GM21423 (cell line): ENCODE data around the gene RAPGEF5.
A peak's percentile ranks its signal among the peaks of the same experiment; 100 is the strongest.

Experiments used
- ATAC-seq: cut with Tn5 transposase; IDR thresholded peaks from one replicate; pipeline ENCODE4 v1.9.1; 2021; ENCODE audit warnings: mild to moderate bottlenecking, moderate library complexity; ENCODE audit not compliant: unreplicated experiment

RAPGEF5 gene

DNA sequence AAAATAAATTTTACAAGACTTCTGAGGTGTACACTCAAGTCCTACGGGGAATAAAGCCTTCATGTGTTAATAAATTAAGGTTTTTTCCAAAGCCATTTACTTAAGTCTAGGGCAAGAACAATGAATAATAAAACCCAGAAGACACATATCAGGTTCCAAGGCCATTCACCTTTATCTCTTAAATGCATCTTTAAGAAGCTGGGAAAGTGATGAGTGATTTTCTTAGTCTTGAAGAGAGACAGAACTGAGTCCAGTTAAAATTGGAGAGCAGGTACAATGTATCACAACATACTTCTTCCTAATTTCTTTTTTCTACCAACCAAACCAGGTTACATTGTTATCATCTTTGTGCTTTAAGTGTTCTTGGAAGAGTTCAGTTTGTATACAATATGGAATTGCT lies 189.5 kb downstream of the RAPGEF5 start:
- ATAC-seq = no peak

DNA sequence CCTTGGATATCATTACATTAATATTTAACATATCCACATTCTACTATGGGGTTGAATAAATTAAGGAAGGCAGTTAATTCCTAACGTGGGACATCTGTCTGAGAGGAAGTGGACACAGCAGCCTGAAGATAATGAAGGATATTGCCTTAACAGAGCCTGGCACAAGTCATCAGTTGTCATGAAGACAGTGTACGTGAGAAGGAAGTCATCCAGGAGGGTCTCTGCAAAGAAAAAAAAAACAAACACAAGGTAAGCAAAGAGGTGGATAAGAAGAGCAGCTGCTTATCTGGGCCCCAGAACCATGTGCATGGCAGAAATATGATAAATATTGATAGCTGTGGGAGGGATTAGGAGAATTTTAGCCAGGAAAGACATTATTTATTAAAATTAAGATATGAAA lies 190.0 kb downstream of the RAPGEF5 start:
- ATAC-seq = no peak

DNA sequence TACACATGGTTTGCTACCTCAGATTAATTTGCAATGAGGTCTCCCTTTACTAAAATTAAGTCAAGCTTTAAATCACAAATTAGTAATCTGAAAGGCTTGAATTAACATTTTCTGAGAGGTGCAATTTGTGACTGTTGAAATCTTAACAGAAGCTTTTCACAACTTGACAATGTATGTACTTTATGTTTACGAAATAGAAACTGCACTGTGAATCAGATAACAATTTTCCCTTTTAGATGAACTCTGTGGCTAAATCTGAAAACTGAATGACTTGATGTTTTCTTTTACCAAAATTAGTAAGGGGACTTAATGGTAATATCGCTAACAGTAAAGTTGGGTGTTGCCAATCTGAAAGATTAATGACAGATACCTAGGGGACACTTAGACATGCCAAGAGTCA lies 197.6 kb downstream of the RAPGEF5 start:
- ATAC-seq = no peak

DNA sequence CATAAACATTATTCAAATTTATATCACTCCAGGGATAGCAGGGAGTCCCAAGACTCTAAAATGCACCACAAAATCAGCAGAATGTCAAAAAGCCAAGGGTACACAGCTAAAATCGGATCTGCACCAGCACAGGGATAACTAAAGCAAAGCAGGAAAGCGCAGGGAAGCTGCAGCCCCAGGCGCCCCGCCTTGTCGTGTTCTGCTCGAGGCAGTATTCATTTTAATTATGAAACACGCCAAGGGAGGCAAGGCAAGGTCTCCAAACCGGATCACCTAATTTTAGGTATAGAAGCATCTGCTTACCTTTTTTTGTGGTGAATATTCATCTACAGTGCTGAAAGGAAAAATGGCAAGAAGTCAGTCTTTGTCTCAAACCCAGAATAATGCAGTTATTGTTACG lies 199.4 kb downstream of the RAPGEF5 start:
- ATAC-seq = no peak

DNA sequence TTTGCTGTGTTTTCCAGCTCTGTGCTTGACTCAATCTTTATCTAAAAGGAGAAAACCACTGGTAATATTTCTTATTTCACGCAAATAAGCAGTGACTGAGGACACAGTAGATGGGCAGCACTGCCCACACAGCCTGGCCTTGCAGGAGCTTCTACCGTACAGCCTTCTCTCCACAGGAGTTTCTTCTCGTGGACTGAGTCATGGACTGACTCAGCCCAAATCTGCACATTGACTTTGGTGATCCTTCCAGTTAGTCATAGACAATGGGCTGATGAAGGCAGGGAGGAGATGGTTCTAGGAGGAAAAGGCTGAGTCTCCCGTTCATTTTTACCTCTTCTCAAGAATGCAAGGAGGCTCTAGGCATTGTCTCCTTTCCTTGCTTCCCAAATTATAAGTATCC lies 200.7 kb downstream of the RAPGEF5 start:
- ATAC-seq = no peak

DNA sequence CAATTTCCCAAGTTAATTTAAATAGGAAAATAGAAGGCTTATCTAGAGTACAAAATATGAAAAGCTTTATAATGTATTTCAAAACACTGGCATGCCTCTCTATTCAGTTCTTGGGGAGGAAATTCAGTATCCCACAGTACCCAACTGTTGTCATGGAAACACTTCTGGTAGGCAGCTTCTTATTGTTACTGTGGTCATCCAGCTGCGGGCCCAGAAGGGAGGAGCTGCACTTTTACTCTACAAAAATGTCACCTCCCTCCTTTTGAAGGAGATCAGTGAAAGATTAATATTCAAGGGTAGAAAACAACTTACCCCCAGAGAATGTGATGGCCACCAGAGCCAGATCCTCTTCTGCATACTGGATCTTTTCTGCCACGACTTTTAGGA lies 202.8 kb downstream of the RAPGEF5 start:
- ATAC-seq = no peak

DNA sequence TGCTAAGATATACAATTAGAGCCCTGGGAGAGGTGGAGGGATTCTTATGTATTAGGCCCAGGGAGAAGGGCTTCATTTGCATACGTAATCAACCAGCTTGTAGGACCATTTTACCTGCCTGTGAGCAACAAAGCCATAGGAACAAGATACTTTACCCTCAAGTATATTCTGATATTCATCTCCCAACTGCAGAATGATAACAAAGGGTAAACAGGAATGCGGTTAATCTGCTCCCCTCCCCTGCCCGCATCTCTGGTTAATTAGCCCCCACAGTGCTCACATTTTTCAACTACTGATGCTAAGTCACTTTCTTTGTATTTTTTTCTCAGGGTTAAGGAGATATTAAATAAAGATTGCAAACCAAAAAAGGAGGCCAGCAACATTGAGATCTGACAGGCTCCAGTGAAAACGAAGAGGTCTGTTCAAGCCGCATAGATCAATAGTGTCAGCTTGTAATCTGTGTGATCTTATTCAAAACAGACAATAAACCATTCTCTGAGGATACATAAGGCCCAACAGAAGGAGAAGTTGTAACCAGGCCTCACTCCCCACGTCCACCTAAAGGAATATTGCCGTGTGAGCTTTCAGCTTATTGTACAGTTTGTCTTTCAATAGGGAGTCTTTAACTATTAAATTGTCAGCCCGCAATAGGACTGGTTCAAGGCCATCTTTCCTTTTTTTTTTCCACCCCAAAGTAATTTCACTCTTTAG lies 203.4 kb downstream of the RAPGEF5 start:
- no peak for ATAC-seq

DNA sequence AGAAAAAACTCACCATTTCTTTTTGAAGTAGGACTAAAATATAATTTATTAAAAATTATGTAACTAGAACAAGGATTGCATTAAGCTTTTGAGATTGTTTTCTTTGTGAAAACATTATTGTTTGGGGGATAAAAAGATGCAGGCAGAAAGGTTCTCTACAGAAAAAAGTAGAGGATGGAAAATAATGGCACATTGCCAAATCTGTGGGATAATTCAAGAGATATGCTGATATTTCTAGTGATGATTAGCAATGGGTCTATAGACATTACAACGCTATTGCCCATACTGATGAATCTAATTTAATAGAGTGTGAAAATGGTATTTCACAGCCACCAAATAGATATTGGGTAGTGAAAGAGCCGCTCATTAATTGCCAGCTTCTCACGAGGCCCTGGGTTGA lies 204.3 kb downstream of the RAPGEF5 start:
- ATAC-seq = no peak

DNA sequence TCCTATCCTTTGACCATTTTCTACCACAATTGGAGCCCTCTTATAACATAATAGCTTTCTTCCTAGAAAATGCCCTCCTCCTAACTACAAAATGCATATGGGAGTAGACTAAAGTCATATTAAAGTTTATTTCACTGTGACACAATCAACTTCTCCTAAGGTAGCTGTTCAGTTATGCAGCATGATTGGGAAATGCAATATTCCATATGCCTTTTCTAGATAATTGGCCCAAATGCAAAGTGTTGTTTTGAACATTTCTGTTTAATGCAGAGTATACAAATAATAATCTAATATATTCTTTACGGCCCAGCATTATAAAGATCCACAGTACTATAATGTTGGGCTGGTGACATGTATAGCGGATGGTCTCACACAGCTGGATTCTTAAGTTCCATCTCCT lies 205.1 kb downstream of the RAPGEF5 start:
- no peak for ATAC-seq

DNA sequence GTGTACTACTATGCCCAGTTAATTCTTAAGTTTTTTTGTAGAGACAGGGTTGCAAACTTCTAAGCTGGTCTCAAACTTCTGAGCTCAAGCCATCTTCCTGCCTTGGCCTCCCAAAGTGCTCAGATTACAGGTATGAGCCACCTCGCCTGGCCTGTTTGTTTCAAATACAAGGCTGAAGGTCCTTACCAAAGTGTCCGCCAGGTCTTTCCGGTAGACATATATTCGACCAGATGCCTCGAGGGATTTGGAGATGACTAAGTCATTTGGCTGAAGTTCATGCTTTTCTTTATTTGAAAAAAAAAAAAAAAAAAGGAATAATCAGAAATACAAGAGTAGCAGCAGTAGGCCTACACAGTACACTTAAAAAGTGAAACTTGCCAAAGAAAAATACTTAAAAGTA lies 206.7 kb downstream of the RAPGEF5 start:
- no peak for ATAC-seq

DNA sequence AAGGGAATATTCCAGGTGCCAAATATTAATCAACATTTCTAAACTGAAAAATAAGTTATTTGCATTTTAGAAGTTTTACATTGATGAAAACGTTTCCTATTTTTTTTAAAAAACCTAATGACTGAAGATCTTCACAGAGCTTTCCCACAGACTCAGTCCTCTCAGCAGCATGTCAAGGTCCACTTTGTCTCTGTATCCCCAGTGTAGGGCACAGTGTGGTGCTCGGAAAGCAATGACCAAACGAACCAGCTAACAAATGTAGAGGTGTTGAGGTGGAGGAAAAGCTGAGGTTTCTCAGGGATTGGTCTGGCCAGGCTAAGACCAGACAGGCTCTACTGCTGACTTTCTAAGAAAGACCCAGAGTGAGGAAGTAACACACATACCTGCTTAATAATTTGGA lies 209.1 kb downstream of the RAPGEF5 start:
- no peak for ATAC-seq

DNA sequence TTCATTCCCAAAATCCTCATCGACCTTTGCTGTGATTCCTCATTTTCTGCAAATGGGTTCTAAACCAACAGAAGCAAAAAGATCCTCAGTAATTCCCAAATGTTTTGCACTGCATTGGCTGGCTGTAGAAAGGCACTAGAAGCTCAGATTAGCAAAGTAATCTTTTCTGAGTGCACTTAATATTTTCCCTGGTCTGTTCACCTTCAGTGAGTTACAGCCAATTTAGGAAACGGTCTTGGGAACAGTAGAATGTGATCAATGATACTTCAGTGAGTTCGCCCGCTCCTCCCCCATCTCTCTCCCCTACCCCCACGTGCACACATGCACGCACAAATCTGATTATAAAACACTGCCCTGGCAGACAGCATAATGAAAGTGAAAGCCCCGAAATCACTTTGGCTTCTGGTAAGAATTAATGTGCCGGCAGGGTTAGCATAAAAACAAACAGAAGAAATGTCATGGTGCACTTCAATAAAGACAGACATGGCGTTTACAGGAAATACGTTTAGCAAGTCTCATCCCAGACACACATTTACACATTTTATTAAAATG lies 209.9 kb downstream of the RAPGEF5 start:
- ATAC-seq = peak; percentile 60

DNA sequence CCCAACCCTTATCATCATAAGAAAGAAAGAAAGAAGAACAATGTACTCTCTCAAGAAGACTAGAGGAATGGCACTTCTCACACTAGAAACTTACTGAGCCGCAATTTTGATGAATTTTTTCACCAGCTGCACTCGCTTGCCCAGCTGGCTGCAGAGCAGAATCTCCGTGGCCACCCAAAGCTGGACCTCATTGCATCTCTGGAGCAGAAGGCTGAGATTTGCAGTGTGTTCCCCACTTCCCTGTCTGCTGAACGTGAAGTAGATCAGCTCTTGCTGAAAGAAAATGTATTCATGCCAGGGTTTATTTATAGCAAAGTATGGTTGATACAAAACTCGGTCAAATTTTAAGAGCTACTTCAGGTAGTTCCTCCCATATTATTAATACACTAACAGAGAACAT lies 212.0 kb downstream of the RAPGEF5 start:
- ATAC-seq = no peak

DNA sequence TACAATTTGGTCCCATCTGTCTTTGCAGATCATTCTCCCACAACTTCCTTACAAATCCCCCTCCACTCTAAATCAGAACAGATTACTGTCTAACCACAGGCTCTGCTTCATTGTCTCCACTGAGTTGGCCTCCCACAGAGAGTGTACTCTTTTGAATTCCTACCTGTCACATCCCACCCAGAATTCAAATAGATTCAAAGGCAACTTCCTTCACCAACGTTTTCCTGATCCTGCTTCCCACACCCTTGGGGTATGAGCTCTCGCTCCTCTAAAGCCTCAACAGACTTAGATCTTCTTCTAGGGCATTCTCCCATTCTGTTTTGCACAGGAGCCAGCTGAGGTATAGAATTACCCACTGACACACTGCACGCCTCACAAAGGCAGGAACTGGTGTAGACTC lies 213.5 kb downstream of the RAPGEF5 start:
- no peak for ATAC-seq

DNA sequence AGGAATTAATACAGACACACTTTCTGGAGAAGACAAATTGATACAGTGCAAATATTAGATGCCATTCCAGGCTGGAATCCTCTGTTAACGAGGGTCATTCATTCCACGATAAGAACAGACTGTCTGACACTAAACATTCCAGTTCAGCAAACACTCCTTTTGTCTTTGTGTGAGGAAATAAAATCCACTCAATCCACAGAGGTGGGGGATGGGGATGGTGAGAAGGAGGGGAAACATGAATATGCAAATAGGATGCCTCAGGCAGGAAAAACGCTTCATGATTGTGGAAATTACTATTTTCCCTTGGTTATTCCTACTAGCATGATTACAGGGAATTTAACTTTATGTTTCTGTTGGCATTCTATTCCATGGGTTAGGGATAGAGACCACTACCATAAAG lies 214.4 kb downstream of the RAPGEF5 start:
- no peak for ATAC-seq

DNA sequence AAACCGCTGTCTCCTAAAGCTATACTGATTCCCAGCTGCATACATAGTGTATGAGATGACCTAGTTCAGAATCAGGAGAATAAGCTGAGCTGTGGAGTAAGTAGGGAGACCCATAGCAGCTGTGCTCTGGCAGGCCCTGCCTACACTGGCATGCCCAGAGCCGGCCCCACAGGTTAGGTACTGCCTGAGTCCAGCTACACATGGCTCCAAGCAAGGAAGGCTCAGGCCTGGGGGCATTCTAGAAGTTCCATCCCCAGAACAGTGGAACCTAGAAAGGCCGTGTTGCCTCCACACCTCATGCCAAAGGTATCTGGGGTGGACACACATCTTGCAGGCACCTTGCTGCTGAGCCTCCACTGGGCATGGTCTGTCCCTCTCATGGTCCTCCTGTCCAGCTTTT lies 215.6 kb downstream of the RAPGEF5 start:
- ATAC-seq = no peak

DNA sequence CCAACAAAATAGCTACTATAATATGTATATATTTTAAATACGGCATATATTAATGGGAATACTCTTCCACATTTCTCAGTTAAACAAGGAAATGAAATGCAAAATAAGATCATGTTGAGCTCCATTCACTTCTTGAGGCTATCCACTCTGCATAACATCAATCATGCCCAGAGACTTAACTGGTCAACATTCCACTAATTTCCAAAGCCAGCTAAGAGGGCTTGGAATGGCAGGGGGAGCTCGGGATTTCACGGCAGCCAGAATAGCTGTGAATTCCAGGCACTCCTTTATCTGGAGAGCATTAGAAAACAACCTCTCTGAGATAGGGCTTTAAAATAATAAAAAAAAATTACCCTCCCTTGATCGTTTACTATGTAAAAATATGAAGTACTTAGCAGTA lies 216.4 kb downstream of the RAPGEF5 start:
- no peak for ATAC-seq

DNA sequence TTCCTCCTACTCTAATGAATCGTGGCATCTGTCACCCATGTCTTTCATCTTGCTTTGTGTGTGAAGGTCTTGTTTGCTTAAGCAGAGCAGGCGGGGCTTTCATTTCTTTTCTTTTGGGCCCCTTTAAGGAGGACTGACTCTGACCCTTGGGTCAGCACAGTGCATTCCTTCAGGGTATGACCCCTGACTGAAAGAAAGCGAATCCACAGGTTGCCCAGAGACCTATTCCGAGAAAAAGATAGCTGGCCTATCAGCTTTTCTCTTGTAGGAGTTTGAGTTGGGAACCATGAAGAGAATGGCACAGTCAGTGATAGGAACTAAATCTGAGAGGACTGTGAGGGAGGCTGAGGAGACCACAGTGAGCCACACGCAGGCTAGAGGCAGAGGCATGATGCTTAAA lies 218.1 kb downstream of the RAPGEF5 start:
- no peak for ATAC-seq

DNA sequence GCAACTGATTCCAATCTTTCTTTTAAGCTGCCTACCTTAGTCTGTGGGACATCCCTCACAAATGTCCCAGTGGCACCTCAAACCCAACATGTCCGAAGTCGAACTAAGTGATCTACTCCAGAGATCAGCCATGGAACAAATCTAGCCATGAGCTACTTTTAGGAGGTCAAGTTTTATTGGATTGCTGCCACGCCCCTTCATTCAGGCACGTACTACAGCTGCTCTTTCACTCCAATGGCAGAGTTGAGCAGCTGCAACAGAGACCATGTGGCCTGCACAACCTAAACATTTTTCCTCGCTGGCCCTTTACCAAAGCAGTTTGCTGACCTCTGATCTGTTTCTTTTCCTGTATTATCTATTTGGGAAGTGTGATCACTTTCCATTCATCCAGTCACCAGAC lies 218.8 kb downstream of the RAPGEF5 start:
- ATAC-seq = no peak

DNA sequence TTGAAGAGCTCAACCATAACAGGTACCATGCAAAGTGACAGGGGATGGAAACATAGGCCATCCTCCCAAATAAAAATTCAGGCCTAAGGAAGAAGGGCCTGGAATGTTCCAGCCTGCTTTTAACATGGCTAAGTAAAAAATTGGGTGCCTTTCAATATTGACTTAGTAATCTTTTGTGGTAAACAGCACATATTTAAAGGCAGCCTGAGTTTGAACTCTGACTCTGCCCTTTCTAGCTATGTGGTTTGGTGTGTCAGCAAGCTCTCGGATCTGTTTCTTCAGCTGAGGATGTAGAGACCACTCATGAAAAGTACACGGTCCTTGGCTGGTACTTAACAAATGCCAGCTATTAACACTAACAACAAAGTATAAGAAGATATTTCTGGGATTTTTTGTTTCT lies 219.5 kb downstream of the RAPGEF5 start:
- ATAC-seq = no peak

DNA sequence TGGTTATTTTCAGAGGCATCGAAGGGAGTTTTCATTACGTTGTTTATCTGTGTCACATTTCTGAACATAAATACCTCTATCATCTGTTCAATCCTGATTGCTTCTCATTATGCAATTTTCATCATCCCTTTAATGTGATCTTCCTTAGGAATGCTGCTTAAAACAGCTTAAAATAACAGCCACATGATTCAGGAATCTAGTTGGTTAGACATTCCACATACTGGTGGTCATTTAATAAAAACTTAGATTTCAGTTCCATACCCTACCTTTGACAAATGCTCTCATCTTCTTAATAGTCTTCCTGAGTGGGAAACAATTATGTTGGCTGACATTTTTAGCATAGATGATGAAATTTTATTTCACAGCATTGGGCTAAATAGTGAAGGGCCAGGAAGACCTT lies 219.9 kb downstream of the RAPGEF5 start:
- no peak for ATAC-seq

DNA sequence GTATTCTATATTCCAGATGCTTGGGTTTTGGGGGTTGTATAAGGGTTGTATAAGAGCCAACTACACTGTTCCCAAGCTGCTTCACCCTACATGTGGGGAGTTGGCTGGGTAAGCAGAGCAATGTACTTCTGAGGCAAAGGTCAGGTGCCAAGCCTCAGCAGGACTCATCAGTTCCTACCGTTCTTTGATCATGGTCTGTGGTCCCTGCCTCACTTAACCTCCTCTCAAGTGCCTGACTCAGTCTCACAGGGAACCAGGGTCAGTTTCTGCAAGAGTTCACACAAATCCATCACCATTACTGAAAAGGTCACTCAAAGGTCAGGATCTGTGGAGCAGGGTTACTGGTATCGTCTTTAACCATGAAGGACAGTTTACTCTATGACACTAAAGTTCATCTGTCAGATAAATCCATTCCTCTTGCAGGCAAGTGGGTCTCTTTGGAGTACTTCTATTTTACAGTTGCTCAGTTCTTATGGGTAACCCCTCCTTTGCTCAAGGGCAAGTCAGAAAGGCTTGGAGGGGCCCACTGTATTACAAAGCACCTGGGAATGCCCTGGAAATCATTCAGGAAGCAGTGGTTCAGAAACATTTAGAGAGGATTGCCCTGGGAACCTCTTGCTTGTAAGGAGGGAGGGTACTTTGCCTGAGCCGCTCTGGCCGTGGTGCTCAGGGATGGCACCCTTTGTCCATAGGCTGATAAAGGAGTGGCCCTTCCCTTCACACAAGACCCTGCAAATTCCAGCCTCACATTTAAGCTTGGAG lies 227.0 kb downstream of the RAPGEF5 start:
- no peak for ATAC-seq
